GM12873 (cell line): Measurements from ENCODE around the gene AOX1.

Experiments
- TF ChIP-seq, protein P1 (sequence below): IDR thresholded peaks from 2 replicates; pipeline ENCODE4 v1.5.1; 2012; ENCODE audit warnings: low read depth, mild to moderate bottlenecking, moderate library complexity, low read length, control low read depth; ENCODE audit not compliant: insufficient read depth; ENCODE audit errors: missing control alignments

AOX1 gene

DNA sequence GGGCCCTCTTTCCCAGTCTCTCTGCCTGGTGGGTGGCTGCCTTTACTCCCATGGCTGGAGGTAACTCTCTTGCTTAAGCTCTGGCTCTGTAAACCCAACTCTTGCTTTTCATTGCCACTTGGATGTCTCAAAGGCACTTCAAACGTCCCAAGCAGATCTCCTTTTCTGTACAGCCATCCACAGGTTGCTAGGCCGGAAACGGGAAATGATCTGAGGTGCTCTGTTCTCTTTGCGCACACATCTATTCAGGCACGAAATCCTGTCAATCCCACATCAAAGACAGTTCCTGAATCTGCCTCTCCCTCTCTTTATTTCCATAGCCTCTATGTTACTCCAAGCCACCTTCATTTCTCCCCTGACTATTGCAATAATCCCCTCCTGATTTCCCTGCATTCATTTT, 87.4 kb downstream of the AOX1 start:
- TF ChIP-seq, protein P1, sequence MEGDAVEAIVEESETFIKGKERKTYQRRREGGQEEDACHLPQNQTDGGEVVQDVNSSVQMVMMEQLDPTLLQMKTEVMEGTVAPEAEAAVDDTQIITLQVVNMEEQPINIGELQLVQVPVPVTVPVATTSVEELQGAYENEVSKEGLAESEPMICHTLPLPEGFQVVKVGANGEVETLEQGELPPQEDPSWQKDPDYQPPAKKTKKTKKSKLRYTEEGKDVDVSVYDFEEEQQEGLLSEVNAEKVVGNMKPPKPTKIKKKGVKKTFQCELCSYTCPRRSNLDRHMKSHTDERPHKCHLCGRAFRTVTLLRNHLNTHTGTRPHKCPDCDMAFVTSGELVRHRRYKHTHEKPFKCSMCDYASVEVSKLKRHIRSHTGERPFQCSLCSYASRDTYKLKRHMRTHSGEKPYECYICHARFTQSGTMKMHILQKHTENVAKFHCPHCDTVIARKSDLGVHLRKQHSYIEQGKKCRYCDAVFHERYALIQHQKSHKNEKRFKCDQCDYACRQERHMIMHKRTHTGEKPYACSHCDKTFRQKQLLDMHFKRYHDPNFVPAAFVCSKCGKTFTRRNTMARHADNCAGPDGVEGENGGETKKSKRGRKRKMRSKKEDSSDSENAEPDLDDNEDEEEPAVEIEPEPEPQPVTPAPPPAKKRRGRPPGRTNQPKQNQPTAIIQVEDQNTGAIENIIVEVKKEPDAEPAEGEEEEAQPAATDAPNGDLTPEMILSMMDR, result no peak

DNA sequence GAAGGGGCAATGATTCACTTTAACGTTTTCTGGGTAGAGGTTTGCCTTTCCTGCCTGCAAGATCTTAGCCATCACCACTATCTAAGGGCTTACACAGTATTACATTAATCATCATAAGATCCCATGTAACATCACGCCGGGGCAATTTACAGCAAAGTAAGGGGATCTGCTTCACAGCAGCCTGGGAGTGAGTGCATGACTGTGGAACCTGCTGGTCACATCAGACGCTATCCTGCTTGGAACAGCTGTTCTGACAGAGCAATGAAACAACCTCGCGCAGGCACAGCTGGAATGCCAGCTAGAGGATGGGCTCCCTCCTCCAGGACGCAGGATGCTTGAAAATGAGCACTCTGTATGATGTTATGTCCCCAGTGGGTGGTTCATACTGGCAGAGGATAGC, 89.0 kb downstream of the AOX1 start:
- TF ChIP-seq, protein P1, result no peak

DNA sequence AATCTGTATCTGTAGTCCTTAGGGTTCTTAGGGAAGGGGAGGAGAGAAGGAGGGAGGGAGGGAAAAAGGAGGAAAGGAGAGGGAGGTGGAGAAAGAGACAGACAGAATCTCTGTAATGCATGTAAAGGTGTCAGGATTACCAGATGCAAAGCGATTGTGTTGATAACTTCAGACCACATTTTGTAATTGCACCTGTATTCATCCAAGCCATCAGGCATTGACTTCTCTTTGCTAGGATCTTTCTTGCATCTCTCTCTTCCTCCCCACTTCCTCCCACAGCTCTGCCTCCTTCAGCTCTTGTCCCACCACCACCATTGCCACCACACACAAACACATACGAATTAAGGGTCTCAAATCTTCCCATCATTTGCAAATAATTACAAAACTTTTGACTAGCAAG, 91.4 kb downstream of the AOX1 start:
- TF ChIP-seq, protein P1, result no peak

DNA sequence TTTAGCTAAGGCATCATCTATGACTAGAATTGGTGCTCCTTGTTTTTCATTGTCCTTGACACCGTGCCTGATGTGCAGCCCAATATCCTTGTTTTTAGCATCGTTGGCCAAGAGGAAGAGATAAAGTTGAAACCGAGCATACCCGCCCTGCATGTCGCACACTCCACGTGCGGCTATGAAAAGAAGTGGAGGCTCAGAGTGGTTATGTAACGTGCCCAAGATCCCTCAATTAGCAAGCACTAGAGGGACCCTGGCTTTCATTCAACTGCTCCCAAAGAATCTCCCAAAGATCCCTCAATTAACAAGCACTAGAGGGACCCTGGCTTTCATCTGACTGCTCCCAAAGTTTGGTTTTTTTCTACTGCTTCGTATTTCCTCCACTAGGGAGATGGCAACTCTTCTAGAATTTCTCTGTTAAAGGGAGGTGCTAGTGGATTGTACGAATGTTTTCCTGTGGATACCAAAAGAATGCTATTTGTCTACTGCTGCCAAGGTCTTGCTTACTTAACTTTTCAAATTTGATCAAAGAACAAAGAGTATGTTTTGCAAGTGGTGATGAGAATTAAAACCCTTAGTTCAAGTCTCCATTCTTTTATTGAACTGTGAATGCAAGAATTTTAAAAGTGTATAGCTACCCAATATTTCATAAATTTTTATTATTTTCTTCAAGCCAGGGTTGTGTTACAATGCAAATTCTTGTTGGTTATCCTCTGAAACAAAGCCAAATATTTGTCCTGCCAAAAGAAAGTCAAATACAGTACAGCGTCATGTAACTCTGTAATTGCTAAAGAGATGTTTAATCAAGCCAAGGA, 92.1 kb downstream of the AOX1 start:
- TF ChIP-seq, protein P1, result no peak

DNA sequence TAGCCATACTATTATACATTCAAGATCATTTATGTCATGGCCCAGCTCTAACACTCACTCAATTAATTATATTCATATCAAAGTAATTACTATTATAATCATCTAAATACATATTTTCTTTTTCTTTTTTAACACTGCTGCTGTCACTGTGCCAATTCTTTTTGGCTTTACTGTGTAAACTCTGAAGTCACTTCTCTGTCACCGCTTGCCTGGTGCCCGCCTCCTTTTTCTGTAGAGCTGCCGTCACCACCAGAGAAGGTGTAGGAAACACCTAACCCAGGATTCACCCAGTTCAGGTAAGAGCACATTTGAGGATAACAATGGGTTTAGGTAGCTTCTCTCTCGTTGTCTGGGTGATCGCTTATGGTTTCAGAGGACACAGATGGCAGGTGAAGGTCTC, 93.3 kb downstream of the AOX1 start:
- TF ChIP-seq, protein P1, result no peak

DNA sequence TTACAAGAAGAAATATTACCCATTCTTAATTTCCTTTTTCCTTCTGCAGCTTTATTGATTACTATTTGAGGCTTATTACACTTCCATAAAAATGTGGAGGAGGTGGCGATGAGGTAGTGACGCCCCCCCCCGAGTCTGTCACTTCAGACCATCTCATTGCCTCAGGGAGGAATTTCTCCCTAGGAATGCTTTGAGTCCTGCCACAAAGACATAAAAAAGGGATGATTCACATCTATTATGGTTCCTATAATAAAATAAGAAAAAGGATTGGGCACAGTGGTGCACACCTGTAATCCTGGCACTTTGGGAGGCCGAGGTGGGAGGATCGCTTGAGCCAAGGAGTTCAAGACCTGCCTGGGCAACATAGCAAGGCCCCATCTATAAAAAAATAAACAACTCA, 93.7 kb downstream of the AOX1 start:
- TF ChIP-seq, protein P1, result no peak

DNA sequence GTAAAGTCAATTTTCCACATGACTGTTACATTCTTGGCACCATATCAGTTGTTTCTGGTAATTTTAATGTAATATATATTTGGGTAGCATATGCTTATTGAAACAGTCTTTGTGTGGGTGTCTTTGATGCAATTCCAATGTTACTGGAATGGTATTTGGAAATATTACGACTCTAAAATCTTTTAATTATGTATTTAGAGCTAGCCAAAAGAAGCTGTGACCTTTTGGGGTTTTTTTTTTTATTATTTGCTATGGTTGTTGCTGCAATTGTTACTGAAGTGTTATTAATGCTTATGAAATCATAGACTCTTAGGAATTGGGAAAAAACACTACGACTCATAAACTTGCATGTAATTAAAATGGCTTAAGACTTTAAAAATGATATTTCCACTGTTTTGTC, 95.9 kb downstream of the AOX1 start:
- TF ChIP-seq, protein P1, result no peak
